NCI-H1436 treated with DMSO at 0.1 percent for 48 hours (cell line): ENCODE measurements around the gene MEIS1.

Source experiments
- DNase-seq: peaks from one replicate; lab custom pipeline; 2025; lab: John Stamatoyannopoulos, UW

Gene MEIS1

GRCh38 chr2:66507673-66508201, 72.8 kb downstream of the MEIS1 start:
- no peak for DNase-seq

- DNase-seq, result no peak
Observed at GRCh38 chr2:66508484-66509071, 73.7 kb downstream of the MEIS1 start.

GRCh38 chr2:66509326-66509811, 74.4 kb downstream of the MEIS1 start:
- no peak for DNase-seq

- DNase-seq, result no peak
Observed at GRCh38 chr2:66512626-66513025, 77.7 kb downstream of the MEIS1 start.

GRCh38 chr2:66515743-66516142, 80.8 kb downstream of the MEIS1 start:
- no peak for DNase-seq

- DNase-seq, result no peak
Observed at GRCh38 chr2:66516499-66516898, 81.6 kb downstream of the MEIS1 start.

- no peak for DNase-seq
Observed at GRCh38 chr2:66517772-66518171, 82.8 kb downstream of the MEIS1 start.

GRCh38 chr2:66519264-66519843, 84.4 kb downstream of the MEIS1 start:
- DNase-seq, result no peak

- no peak for DNase-seq
Observed at GRCh38 chr2:66521291-66521922, 86.5 kb downstream of the MEIS1 start.

GRCh38 chr2:66522611-66523376, 87.9 kb downstream of the MEIS1 start:
- no peak for DNase-seq

- DNase-seq, result no peak
Observed at GRCh38 chr2:66523377-66523969, 88.5 kb downstream of the MEIS1 start.

GRCh38 chr2:66523990-66524389, 89.1 kb downstream of the MEIS1 start:
- DNase-seq, result no peak

- no peak for DNase-seq
Observed at GRCh38 chr2:66525606-66526005, 90.7 kb downstream of the MEIS1 start.

GRCh38 chr2:66526180-66526579, 91.3 kb downstream of the MEIS1 start:
- no peak for DNase-seq

- no peak for DNase-seq
Observed at GRCh38 chr2:66528974-66529724, 94.2 kb downstream of the MEIS1 start.

- no peak for DNase-seq
Observed at GRCh38 chr2:66530651-66531050, 95.7 kb downstream of the MEIS1 start.

- DNase-seq, result no peak
Observed at GRCh38 chr2:66531155-66531554, 96.2 kb downstream of the MEIS1 start.

- DNase-seq, result no peak
Observed at GRCh38 chr2:66531567-66531966, 96.6 kb downstream of the MEIS1 start.

- DNase-seq, result no peak
Observed at GRCh38 chr2:66532972-66533868, 98.3 kb downstream of the MEIS1 start.

GRCh38 chr2:66534461-66534860, 99.5 kb downstream of the MEIS1 start:
- no peak for DNase-seq
